GM12872 (cell line): ENCODE data around the gene PRR15.
A peak's percentile ranks its signal among the peaks of the same experiment; 100 is the strongest.

ENCODE experiments used
- TF ChIP-seq, protein P1 (sequence below): IDR thresholded peaks from 3 replicates; pipeline ENCODE4 v1.5.1; 2011; ENCODE audit warnings: low read depth, mild to moderate bottlenecking, low read length, moderate library complexity; ENCODE audit not compliant: insufficient read depth

The PRR15 gene

DNA sequence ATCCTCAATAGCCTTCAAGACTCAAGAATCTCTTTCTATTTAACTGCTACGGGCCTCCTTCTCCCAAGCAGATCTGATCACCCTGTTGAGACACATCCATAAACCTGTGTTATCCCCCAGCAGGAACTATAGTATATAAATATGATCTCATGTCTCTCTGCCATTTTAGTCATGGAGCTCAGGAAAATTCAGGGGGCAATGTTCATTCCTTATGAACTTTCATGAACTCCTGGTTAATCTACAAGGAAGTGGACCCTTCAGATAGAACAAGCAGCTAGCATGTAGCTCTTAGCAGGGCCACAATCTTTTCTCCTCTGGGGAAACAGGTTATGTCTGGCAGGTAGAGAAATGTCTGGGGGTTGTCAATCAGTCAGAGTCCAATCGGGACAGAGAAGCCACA, 8.9 kb downstream of the PRR15 start:
- TF ChIP-seq, protein P1, sequence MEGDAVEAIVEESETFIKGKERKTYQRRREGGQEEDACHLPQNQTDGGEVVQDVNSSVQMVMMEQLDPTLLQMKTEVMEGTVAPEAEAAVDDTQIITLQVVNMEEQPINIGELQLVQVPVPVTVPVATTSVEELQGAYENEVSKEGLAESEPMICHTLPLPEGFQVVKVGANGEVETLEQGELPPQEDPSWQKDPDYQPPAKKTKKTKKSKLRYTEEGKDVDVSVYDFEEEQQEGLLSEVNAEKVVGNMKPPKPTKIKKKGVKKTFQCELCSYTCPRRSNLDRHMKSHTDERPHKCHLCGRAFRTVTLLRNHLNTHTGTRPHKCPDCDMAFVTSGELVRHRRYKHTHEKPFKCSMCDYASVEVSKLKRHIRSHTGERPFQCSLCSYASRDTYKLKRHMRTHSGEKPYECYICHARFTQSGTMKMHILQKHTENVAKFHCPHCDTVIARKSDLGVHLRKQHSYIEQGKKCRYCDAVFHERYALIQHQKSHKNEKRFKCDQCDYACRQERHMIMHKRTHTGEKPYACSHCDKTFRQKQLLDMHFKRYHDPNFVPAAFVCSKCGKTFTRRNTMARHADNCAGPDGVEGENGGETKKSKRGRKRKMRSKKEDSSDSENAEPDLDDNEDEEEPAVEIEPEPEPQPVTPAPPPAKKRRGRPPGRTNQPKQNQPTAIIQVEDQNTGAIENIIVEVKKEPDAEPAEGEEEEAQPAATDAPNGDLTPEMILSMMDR = no peak

- TF ChIP-seq, protein P1 = no peak
Measured at GRCh38 chr7:29573567-29573966, 9.9 kb downstream of the PRR15 start.

DNA sequence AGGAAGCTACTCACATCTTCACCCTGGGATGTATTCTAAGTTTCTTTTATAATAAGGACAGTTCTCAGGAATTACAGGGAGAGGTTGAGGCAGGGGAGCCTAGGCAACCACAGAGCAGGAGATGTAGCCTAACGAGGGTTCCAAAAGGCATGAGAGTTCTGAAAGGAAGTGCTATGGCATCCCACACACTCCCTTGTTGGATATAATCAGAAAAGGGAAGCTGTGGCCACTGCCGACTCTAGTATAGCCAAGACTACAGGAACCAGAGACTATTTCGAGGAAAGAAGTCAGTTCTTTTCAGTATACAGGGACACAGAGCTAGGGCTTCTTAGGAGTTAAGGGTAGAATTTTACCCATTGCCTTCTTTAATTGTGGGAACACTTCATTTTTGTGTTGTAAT, 11.0 kb downstream of the PRR15 start:
- TF ChIP-seq, protein P1 = no peak

DNA sequence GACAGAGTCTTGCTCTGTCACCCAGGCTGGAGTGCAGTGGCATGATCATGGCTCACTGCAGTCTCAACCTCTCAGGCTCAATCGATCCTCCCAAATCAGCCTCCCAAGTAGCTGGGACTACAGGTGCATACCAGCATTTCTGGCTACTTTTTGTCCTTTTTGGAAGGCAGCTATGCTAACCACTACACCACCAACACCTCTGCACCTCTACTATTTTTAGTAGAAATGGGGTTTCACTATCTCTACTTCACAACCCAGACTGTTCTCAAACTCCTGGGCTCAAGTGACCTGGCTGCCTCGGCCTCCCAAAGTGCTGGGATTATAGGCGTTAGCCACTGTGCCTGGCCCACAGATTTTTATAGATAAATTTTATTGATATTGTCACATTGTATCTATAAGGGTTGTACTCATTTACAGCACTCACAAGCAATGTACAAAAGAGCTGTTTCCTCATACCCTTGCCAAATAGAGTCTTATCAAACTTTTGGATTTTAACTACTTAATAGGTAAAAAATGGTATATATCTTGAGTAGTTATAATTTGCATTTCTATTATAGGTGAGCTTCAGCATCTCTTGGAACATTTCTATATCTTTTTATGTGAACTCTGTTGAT, 23.7 kb downstream of the PRR15 start:
- TF ChIP-seq, protein P1 = no peak

GRCh38 chr7:29588212-29588611, 24.6 kb downstream of the PRR15 start:
- TF ChIP-seq, protein P1 = no peak

DNA sequence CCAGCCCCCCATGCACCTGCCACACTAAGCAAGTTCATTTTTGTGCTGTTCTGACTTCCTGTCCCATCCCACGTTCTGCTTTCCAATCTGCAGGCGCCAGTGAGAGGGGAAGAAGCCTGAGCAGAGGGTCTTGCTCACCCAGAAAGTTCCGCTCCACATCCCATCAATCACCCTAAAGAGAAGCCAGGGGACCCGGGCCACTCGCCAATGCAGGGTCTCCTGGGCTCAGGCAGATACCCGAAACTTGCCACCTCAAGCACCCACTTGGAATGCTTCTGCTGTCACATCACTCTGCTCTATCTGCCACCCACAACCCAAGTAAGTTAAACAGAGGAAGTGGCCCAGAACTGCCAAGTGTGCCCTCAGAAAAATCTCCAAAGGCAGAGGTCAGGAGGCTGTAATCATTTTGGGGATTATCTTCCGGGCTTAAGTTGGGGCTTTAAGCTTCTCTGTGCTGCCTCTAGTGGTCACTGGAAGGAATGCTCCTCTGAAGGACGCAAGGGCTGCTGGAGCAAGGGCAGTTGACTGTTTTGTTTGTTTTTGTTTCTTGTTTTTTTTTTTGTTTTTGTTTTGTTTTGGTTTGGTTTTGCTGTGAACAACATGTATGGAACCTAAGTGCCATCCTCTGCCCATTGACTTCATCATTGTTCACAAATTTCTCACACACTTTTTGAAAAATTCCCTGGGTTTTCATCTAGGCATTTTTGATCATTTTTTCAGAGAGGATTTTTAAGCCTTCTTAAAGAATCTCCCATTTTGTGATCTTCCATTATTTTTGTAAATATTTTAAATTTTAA, 25.5 kb downstream of the PRR15 start:
- TF ChIP-seq, protein P1 = peak; percentile 96

DNA sequence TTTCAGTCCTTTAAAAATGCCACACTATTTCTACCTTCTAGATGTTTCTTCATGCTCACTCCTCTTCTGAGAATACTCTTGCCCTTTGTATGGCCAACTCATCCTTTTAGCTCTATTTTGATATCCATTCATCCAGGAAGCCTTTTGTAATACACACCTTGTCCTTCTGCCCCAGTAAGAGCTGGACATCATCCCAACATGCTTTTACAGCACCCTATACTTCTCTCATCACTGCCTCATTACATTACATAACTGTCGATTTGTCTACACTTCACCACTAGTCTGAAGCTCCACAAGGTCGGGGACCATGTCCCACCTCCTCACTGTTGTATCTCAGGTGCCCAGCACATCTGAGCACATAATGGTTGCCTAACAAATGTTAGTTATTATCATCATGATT, 29.2 kb downstream of the PRR15 start:
- TF ChIP-seq, protein P1 = no peak
